GM12891 (cell line): Measurements from ENCODE around the gene MBD2.

Source experiments
- POLR2A ChIP-seq: IDR thresholded peaks from 2 replicates; pipeline ENCODE4 v1.6.1; 2011; ENCODE audit warnings: low read depth, low read length, control low read depth
- POLR2AphosphoS5 ChIP-seq: IDR thresholded peaks from 2 replicates; pipeline ENCODE4 v1.6.1; 2011; ENCODE audit warnings: low read depth, low read length, control low read depth
- TAF1 ChIP-seq: IDR thresholded peaks from 2 replicates; pipeline ENCODE4 v1.6.1; 2011; ENCODE audit warnings: low read depth, low read length, control low read depth

DNA sequence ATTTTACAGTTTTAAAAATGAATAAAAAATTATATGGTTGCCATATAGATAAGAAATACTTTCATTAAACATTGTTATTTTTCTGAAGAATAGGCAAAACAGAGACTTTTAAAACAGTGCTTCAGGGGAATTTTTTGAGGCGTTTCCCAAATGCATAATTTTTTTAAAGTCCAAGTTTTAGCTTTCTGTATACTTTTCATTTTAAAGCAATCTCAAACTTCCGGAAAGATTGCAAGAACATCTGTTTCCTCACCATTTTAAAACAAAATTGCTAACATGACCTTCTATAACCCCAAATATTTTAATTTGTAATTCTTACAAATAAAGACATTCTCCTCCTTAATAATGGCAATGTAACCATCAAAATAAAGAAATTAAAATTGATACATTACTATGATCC is 15.1 kb upstream of the MBD2 start:
- TF ChIP-seq TAF1 (no peak), POLR2A (no peak), POLR2AphosphoS5 (no peak)
